Measurements from ENCODE around the gene ITGB3. TPM values are rescaled to one million over a fixed set of nuclear protein-coding genes. Genes with fewer than 3 reads are reported as not detected.

The ITGB3 gene
- total and polyA plus RNA-seq, 2 of the 8 experiments (the other 6 are each of a cell fraction or from before 2014, with no cell fraction given), result 0.08 to 0.09 TPM

DNA sequence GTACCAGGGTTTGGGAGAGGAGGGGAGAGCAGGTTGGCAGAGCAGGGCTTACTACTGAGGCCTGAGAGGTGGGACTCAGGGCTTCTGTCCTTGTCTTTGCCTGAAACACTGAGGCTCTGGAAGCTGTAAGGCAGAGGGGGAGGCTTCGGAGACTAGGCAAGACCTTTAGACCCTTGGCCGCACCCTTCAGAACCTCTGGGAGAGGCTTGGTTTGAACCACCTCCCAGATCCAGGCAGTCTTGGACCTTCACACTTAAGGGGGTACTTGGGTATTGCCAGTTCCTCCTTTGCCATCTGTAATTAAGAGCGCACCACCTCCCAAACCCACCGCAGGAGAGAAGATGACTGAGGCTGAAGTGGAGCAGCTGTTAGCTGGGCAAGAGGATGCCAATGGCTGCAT, 31.6 kb upstream of the ITGB3 start:
- Histone ChIP-seq H3K27me3 (replicated peaks in 1 of 4; ENCODE audit: control insufficient read depth in 3 of 4, extremely low read depth in 1 of 4, insufficient read depth in 3 of 4, low read length in 3 of 4) (no peaks in the 10 kb centered on the region), H3K27ac (ENCODE audit: low read depth, low read length) (no peak overlapping the region), H3K18ac (ENCODE audit: extremely low read depth, low read length) (no peak overlapping the region), H2AFZ (ENCODE audit: low read length) (no peak overlapping the region), H3K79me1 (ENCODE audit: low read depth, low read length) (no peaks in the 10 kb centered on the region), H3K9ac (replicated peaks in 1 of 4; ENCODE audit: extremely low read depth in 1 of 4, low read depth in 3 of 4, low read length in 3 of 4) (no peak overlapping the region), H3K36me3 (ENCODE audit: control insufficient read depth in 2 of 4, insufficient read depth in 4 of 4, low read length in 3 of 4) (no peaks in the 10 kb centered on the region), H3K14ac (ENCODE audit: insufficient read length) (no peak overlapping the region), H3K4me2 (ENCODE audit: insufficient read depth in 1 of 2, low read depth in 2 of 2, low read length in 2 of 2) (no peak overlapping the region), H3K23me2 (ENCODE audit: low read depth, low read length) (no peaks in the 10 kb centered on the region), H2BK20ac (ENCODE audit: low read length) (no peak overlapping the region), H3K4me1 (replicated peaks in 1 of 4; ENCODE audit: control insufficient read depth in 3 of 4, insufficient read depth in 4 of 4, low read length in 3 of 4) (peaks cover 0 to 7% (median 4%) of the 10 kb centered on the region in 4 experiments; a peak in 6 of 7 replicates), H4K5ac (ENCODE audit: insufficient read length, low read depth, low read length) (no peak overlapping the region), H2BK12ac (ENCODE audit: low read depth, low read length) (no peak overlapping the region), H4K8ac (ENCODE audit: extremely low read depth, insufficient read depth, low read length) (no peak overlapping the region), H4K20me1 (replicated peaks in 1 of 2; ENCODE audit: control insufficient read depth in 1 of 2, insufficient read depth in 2 of 2, low read length in 2 of 2) (no peaks in the 10 kb centered on the region), H3K4me3 (ENCODE audit: extremely low read depth in 1 of 4, insufficient read depth in 2 of 4, low read depth in 3 of 4, low read length in 4 of 4) (no peak overlapping the region), H3K4ac (replicated peaks; ENCODE audit: insufficient read length, low read depth, low read length) (no peak overlapping the region), H3K56ac (replicated peaks; ENCODE audit: insufficient read length, low read depth, low read length) (no peak overlapping the region), H3K9me3 (ENCODE audit: insufficient read depth in 2 of 2, low read depth in 1 of 2, low read length in 1 of 2) (peaks cover 0 to 10% of the 10 kb centered on the region in 2 experiments; a peak in 2 of 4 replicates), H2BK15ac (ENCODE audit: low read length) (no peak overlapping the region), H4K91ac (replicated peaks; ENCODE audit: insufficient read length, low read length) (no peak overlapping the region), H3K23ac (ENCODE audit: insufficient read length) (no peak overlapping the region), H2BK120ac (replicated peaks; ENCODE audit: low read depth, low read length) (no peak overlapping the region), H2AK5ac (ENCODE audit: low read depth, low read length) (no peak overlapping the region), H2BK5ac (ENCODE audit: low read depth, low read length) (no peak overlapping the region), H3K79me2 (ENCODE audit: control insufficient read depth in 1 of 2, insufficient read depth in 2 of 2, low read length in 2 of 2) (no peaks in the 10 kb centered on the region)
- WGBS, 2 experiments (ENCODE audit: extremely low coverage in 1 of 2, insufficient coverage in 1 of 2, insufficient read length in 1 of 2, insufficient replicate concordance in 2 of 2, low coverage in 1 of 2, low lambda C conversion rate in 2 of 2, missing lambda C conversion rate in 1 of 2), result 92% methylated on average over 4 of the region's 4 CpGs; no CpG with 5 or more reads in 1 of the 2 experiments
- POLR2A ChIA-PET (ENCODE audit: partially characterized antibody), result no interaction called here
- CTCF ChIA-PET (ENCODE audit: partially characterized antibody), result interaction anchor here (4.2 kb wide), 1 partner anchor 8 kb away, joined by 24 read pairs; no protein-coding TSS in a partner anchor
- DNase-seq (ENCODE audit: low read depth in 1 of 2, low spot score in 2 of 2) (no peak), FAIRE-seq (no peak)
- TF ChIP-seq SP4 (IDR thresholded peaks at IDR 0.05; ENCODE audit: low read length) (no peak), HDAC2 (IDR thresholded peaks at IDR 0.05; ENCODE audit: borderline replicate concordance in 1 of 2, low read depth in 2 of 2, low read length in 2 of 2) (no peak), YY1 (IDR thresholded peaks at IDR 0.05; ENCODE audit: low read depth, low read length) (no peak), EGR1 (IDR thresholded peaks at IDR 0.05; ENCODE audit: borderline replicate concordance, low read depth, low read length) (no peak), RBBP5 (IDR thresholded peaks at IDR 0.05; ENCODE audit: borderline replicate concordance, low read depth, low read length) (no peak), CTBP2 (IDR thresholded peaks at IDR 0.05; ENCODE audit: borderline replicate concordance, insufficient read depth, insufficient read length, low read length) (no peak), ZNF274 (IDR thresholded peaks at IDR 0.05; ENCODE audit: borderline replicate concordance, extremely low read depth, low read length) (no peak), CEBPB (IDR thresholded peaks at IDR 0.05; ENCODE audit: low read depth, low read length) (no peak), NRF1 (IDR thresholded peaks at IDR 0.05; ENCODE audit: low read depth, low read length) (no peak), MAFK (IDR thresholded peaks at IDR 0.05; ENCODE audit: low read depth, low read length) (no peak), GABPA (IDR thresholded peaks at IDR 0.05; ENCODE audit: borderline replicate concordance, insufficient read depth, low read length) (no peak), POLR2AphosphoS5 (IDR thresholded peaks at IDR 0.05; ENCODE audit: low read depth, low read length) (no peak), SIX5 (IDR thresholded peaks at IDR 0.05; ENCODE audit: low read depth, low read length) (no peak)
- TF ChIP-seq, protein P1, sequence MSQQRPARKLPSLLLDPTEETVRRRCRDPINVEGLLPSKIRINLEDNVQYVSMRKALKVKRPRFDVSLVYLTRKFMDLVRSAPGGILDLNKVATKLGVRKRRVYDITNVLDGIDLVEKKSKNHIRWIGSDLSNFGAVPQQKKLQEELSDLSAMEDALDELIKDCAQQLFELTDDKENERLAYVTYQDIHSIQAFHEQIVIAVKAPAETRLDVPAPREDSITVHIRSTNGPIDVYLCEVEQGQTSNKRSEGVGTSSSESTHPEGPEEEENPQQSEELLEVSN (IDR thresholded peaks at IDR 0.05), result no peak
